Fibroblast of the aortic adventitia (primary cell): ENCODE measurements around the gene GRK6. TPM values are rescaled to one million over a fixed set of nuclear protein-coding genes. Genes with fewer than 3 reads are reported as not detected.

Experiments used
- DNase-seq: peaks from one replicate; pipeline ENCODE4 v3.0.0-alpha.2; 2010; ENCODE audit warnings: low read depth
- H3K4me3 ChIP-seq: 2 replicates; pipeline ENCODE4 v1.5.1; 2011; ENCODE audit warnings: low read depth, mild to moderate bottlenecking, control low read depth, low read length, moderate library complexity
- CTCF ChIP-seq: IDR thresholded peaks from 2 replicates; pipeline ENCODE4 v1.5.1; 2011; ENCODE audit warnings: mild to moderate bottlenecking, low read length, control low read depth, inconsistent platforms; ENCODE audit not compliant: insufficient read depth
- total RNA-seq: library from RNA; depleted of rRNA; stranded (reverse); fragments of >200 nt; gene quantifications from 2 replicates; pipeline ENCODE4 v1.2.3, GENCODE V29; 2012; ENCODE audit warnings: low replicate concordance

Gene GRK6
- total RNA-seq, 1 donor = 15.7 TPM

- peak overlapping the region; percentile 69 for H3K4me3 ChIP-seq
- no peak for TF ChIP-seq CTCF
- DNase-seq = no peak
These were observed 21.8 kb upstream of the GRK6 start for GRCh38 chr5:177404641-177405179.

- no peak for TF ChIP-seq CTCF
- no peak for DNase-seq
These were observed 21.2 kb upstream of the GRK6 start for GRCh38 chr5:177405312-177405711.

DNA sequence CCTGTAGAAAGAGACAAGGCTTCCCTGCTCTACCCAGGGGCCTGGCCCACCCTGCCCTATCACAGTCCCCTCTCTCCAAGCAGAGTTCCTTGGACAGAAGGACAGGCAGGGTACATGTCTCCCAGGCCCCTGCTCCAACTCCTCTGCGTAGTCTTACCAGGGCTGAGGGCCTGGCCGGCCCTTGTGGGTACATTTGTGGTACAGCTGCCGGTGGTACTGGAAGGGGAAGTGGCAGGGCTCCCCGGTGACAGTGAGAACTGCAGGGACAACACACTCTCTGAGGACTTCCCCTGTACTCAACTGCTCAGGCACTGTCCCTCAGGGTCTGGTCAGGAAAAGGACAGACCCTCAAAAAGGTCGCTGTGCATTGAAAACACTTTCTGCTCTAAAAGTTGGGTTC is 20.7 kb upstream of the GRK6 start:
- DNase-seq = no peak
- no peak overlapping the region for H3K4me3 ChIP-seq
- TF ChIP-seq CTCF = no peak

More at GRCh38 chr5:177405312-177405711, 21.2 kb upstream of the GRK6 start:
- no peak overlapping the region for H3K4me3 ChIP-seq

GRCh38 chr5:177409043-177409801 is 17.3 kb upstream of the GRK6 start, which contains the start of gene F12:
TSS of gene F12 (minus strand) at chr5:177409564. CDS start at chr5:177409527, 37 bp downstream.
- TF ChIP-seq CTCF = no peak
- no peak for DNase-seq
- H3K4me3 ChIP-seq = no peak within 1 kb of the TSS

GRCh38 chr5:177410575-177410974 is 15.9 kb upstream of the GRK6 start:
- DNase-seq = no peak
- TF ChIP-seq CTCF = no peak
- H3K4me3 ChIP-seq = no peak overlapping the region

DNA sequence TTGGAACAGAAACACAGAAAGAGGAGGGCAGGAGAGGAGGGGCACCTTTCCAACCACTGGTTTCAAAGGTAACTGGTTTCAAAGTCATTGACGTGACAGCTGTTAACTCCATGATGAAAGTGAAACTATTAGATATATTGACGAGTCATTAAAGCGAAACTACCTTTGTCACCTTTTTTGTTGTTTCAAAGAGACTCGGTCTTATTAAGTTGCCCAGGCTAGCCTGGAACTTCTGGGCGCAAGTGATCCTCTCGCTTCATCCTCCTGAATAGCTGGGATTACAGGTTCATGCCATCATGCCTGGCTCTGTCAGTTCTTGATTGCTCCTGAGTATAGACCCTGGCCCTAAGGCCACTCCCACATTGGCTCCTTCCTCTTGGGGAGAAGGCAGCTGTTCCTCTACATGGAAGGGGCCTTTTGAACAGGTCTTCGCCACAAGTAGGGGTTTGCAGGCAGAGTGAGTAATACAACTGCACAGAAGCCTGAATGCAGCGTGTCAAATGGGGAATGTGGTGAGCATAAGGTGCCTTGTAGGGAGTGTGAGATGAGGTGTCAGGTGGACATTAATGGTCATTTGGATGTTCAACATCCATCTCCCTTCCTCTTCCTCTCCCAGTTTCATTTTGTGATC is 13.8 kb upstream of the GRK6 start:
- TF ChIP-seq CTCF = no peak
- H3K4me3 ChIP-seq = no peak overlapping the region
- no peak for DNase-seq
